CD4-positive, alpha-beta T cell (primary cell): ENCODE data around the gene RAD50. TPM values are rescaled to one million over a fixed set of nuclear protein-coding genes. Genes with fewer than 3 reads are reported as not detected.
"Not testable (repeated sequence)": the region's sequence is repeated elsewhere in the genome, so short reads cannot be mapped to it uniquely, and the experiment has no call there.

ENCODE experiments used
- ATAC-seq: fragments of 200-7000 bp; cut with Tn5 transposase; one replicate; pipeline ENCODE4 v1.10.0; 2022; ENCODE audit warnings: mild to moderate bottlenecking; ENCODE audit not compliant: poor library complexity
- CTCF ChIA-PET: fragments of 350-600 bp; sonication (Branson Sonifier 250); formaldehyde crosslinking; loops from one replicate; lab custom pipeline; 2021; ENCODE audit warnings: antibody characterized with exemption, inconsistent platforms; lab: Charles Lee
- POLR2A ChIA-PET: fragments of 350-600 bp; sonication (Branson Sonifier 250); formaldehyde crosslinking; loops from one replicate; lab custom pipeline; 2021; ENCODE audit warnings: antibody characterized with exemption, inconsistent platforms; lab: Charles Lee
- DNase-seq, 14 experiments: peaks; one replicate each; pipeline ENCODE4 v3.0.0-alpha.2; 2013 to 2020; ENCODE audit warnings: mixed read lengths in 2 of 14
- H3K27ac ChIP-seq, 2 donors: one replicate each; pipeline versions ENCODE4 v1.5.1 to v1.7.0; 2013; ENCODE audit warnings: low read length in 2 of 2, low read depth in 1 of 2, mild to moderate bottlenecking in 1 of 2
- H3K27me3 ChIP-seq, 2 experiments: 1 replicate in 1 of 2; 2 replicates in 1 of 2; pipeline versions ENCODE4 v1.6.1 to v1.7.0; 2013; ENCODE audit warnings: low read length in 2 of 2, control low read depth in 1 of 2, mild to moderate bottlenecking in 1 of 2, moderate library complexity in 1 of 2; ENCODE audit not compliant: insufficient read depth in 2 of 2, control insufficient read depth in 1 of 2
- H3K36me3 ChIP-seq: one replicate; pipeline ENCODE4 v1.6.1; 2013; ENCODE audit warnings: low read length, control low read depth; ENCODE audit not compliant: insufficient read depth
- H3K4me1 ChIP-seq: one replicate; pipeline ENCODE4 v1.6.1; 2013; ENCODE audit warnings: low read length, control low read depth; ENCODE audit not compliant: insufficient read depth
- H3K4me3 ChIP-seq: one replicate; pipeline ENCODE4 v1.5.1; 2013; ENCODE audit warnings: mild to moderate bottlenecking, low read length, moderate library complexity
- H3K9me3 ChIP-seq, 2 experiments: 1 replicate in 1 of 2; 2 replicates in 1 of 2; pipeline versions ENCODE4 v1.6.1 to v1.7.0; 2013; ENCODE audit warnings: low read length in 2 of 2, mild to moderate bottlenecking in 2 of 2, control low read depth in 1 of 2, moderate library complexity in 1 of 2; ENCODE audit not compliant: control insufficient read depth in 1 of 2, insufficient read depth in 1 of 2
- H3K27ac Mint-ChIP-seq: one replicate; pipeline ENCODE4 v1.8.0; 2020; ENCODE audit warnings: mixed read lengths
- H3K27me3 Mint-ChIP-seq: one replicate; pipeline ENCODE4 v1.8.0; 2021; ENCODE audit warnings: mixed read lengths
- H3K36me3 Mint-ChIP-seq: one replicate; pipeline ENCODE4 v1.8.0; 2021; ENCODE audit warnings: low read depth, mixed read lengths
- H3K4me1 Mint-ChIP-seq: one replicate; pipeline ENCODE4 v1.8.0; 2021; ENCODE audit warnings: low read depth, mixed read lengths
- H3K4me3 Mint-ChIP-seq: one replicate; pipeline ENCODE4 v1.8.0; 2020; ENCODE audit warnings: mild to moderate bottlenecking, mixed read lengths
- H3K9me3 Mint-ChIP-seq: one replicate; pipeline ENCODE4 v1.8.0; 2020; ENCODE audit warnings: mixed read lengths
- CTCF ChIP-seq: fragments of 200-600 bp; IDR thresholded peaks from one replicate; pipeline ENCODE4 v1.8.0; 2022; ENCODE audit warnings: antibody characterized with exemption, mild to moderate bottlenecking
- intact Hi-C, 2 experiments: fragments of 100-400 bp; cut with DNase I in 1 of 2; cut with micrococcal nuclease in 1 of 2; formaldehyde crosslinking; loops; one replicate each; pipeline versions ENCODE4 v1.15.1 to v1.9.0; 2023 to 2025; cut with DNase I, micrococcal nuclease
- total RNA-seq, 174 experiments: library from RNA in 2 of 174; stranded (reverse) in 2 of 174; gene quantifications; one replicate each; pipeline ENCODE4 v1.2.3 and lab custom pipeline; 2021 to 2026

The RAD50 gene
- total RNA-seq, 2 experiments from 2014 or later = 12.7 to 13.4 TPM

GRCh38 chr5:132559383-132560060, 2.7 kb downstream of the RAD50 start:
- peaks cover 5 to 10% of the 10 kb centered on the region in 2 experiments for H3K9me3 ChIP-seq
- H3K27me3 Mint-ChIP-seq = no peaks in the 10 kb centered on the region
- CTCF ChIA-PET = no interaction called here
- no peak overlapping the region for H3K27ac ChIP-seq
- no peak overlapping the region for H3K4me3 ChIP-seq
- peaks cover 43% of the 10 kb centered on the region for H3K4me1 Mint-ChIP-seq
- H3K27me3 ChIP-seq = no peaks in the 10 kb centered on the region
- H3K27ac Mint-ChIP-seq = no peak overlapping the region
- H3K4me1 ChIP-seq = peaks cover 22% of the 10 kb centered on the region
- H3K36me3 ChIP-seq = peaks cover 50% of the 10 kb centered on the region
- peaks cover 29% of the 10 kb centered on the region for H3K36me3 Mint-ChIP-seq
- H3K9me3 Mint-ChIP-seq = peaks cover 5% of the 10 kb centered on the region
- DNase-seq (no peak), ATAC-seq (no peak)
- POLR2A ChIA-PET = interaction anchor here (1.4 kb wide), 1 partner anchor 178 kb away, joined by 3 read pairs; the partner anchor contains the start of gene KIF3A
- TF ChIP-seq CTCF = no peak
- peak overlapping the region; percentile 50 for H3K4me3 Mint-ChIP-seq
- intact Hi-C loops = loop anchor here in 1 of 2 experiments (5.0 to 10.0 kb wide), 3 partner anchors 178 to 495 kb away; partner anchors contain the start of genes GDF9, HSPA4, KIF3A and UQCRQ

- Mint-ChIP-seq H3K27ac (no peak overlapping the region), H3K9me3 (peaks cover 5% of the 10 kb centered on the region), H3K36me3 (peaks cover 29% of the 10 kb centered on the region), H3K27me3 (no peaks in the 10 kb centered on the region), H3K4me3 (no peak overlapping the region), H3K4me1 (peaks cover 27% of the 10 kb centered on the region)
- Histone ChIP-seq H3K27ac (no peak overlapping the region), H3K9me3 (peaks cover 4 to 13% of the 10 kb centered on the region in 2 experiments), H3K4me3 (no peak overlapping the region), H3K36me3 (peaks cover 65% of the 10 kb centered on the region), H3K27me3 (no peaks in the 10 kb centered on the region), H3K4me1 (peaks cover 19% of the 10 kb centered on the region)
- POLR2A ChIA-PET = interaction anchor here (0.8 to 1.0 kb wide), 2 partner anchors 42 to 71 kb away, joined by 3 read pairs; partner anchors contain the start of gene IRF1
- peak in 1 of 14 experiments; percentile 5 for DNase-seq
- TF ChIP-seq CTCF = no peak
- CTCF ChIA-PET = interaction anchor here (0.9 to 1.6 kb wide), 2 partner anchors 35 to 259 kb away, joined by 3 to 4 read pairs; no protein-coding TSS in a partner anchor
- intact Hi-C loops = no loop called here
- ATAC-seq = no peak
These were observed 4.8 kb downstream of the RAD50 start for GRCh38 chr5:132561601-132562000.

- H3K4me3 Mint-ChIP-seq, intact Hi-C loops, H3K4me3 ChIP-seq, ATAC-seq, CTCF ChIA-PET, H3K27ac Mint-ChIP-seq, H3K9me3 Mint-ChIP-seq, H3K27me3 Mint-ChIP-seq, H3K4me1 ChIP-seq, H3K27ac ChIP-seq, H3K4me1 Mint-ChIP-seq, DNase-seq, POLR2A ChIA-PET, H3K27me3 ChIP-seq: not testable (repeated sequence)
- H3K36me3 ChIP-seq = peaks cover 68% of the 10 kb centered on the region
- peaks cover 37% of the 10 kb centered on the region for H3K36me3 Mint-ChIP-seq
- H3K9me3 ChIP-seq = peaks cover 4 to 13% of the 10 kb centered on the region in 2 experiments
These were observed 7.8 kb downstream of the RAD50 start for GRCh38 chr5:132564555-132564954.
